Gastroesophageal sphincter (tissue), 4 donors: ENCODE results near the gene MB21D2. TPM values are rescaled to one million over a fixed set of nuclear protein-coding genes. Genes with fewer than 3 reads are reported as not detected.
A peak's percentile ranks its signal among the peaks of the same experiment; 100 is the strongest.

ENCODE experiments used
- ATAC-seq: fragments of 150-250 bp; one replicate; pipeline ENCODE4 v1.9.1; 2016; ENCODE audit warnings: mild to moderate bottlenecking, moderate library complexity
- H3K27ac ChIP-seq, 4 donors: fragments of 200-600 bp; sonication (generic) in 3 of 4; 1 replicate in 3 of 4; 2 replicates in 1 of 4; pipeline ENCODE4 v1.5.1; 2016 to 2019
- H3K27me3 ChIP-seq: fragments of 200-600 bp; sonication (generic); one replicate; pipeline ENCODE4 v1.5.1; 2019
- H3K36me3 ChIP-seq, 2 donors: fragments of 200-600 bp; sonication (generic); one replicate each; pipeline ENCODE4 v1.5.1; 2019; ENCODE audit warnings: control low read depth in 1 of 2
- H3K4me1 ChIP-seq, 3 donors: fragments of 200-600 bp; sonication (generic); 1 replicate in 2 of 3; 2 replicates in 1 of 3; pipeline ENCODE4 v1.5.1; 2016 to 2019; ENCODE audit warnings: control low read depth in 2 of 3
- H3K4me3 ChIP-seq, 2 donors: fragments of 200-600 bp; sonication (generic); one replicate each; pipeline ENCODE4 v1.5.1; 2019; ENCODE audit warnings: mild to moderate bottlenecking in 1 of 2, moderate library complexity in 1 of 2
- H3K9me3 ChIP-seq, 3 donors: fragments of 200-600 bp; sonication (generic); one replicate each; pipeline ENCODE4 v1.5.1; 2017 to 2019; ENCODE audit warnings: control low read depth in 2 of 3
- CTCF ChIP-seq, 4 experiments: fragments of 200-600 bp in 2 of 4; fragments of 450-650 bp in 2 of 4; sonication (generic) in 1 of 4; IDR thresholded peaks; one replicate each; pipeline ENCODE4 v1.5.1; 2017 to 2019; ENCODE audit warnings: antibody characterized with exemption in 4 of 4, mild to moderate bottlenecking in 2 of 4, moderate library complexity in 2 of 4
- EP300 ChIP-seq: sonication (generic); formaldehyde crosslinking; IDR thresholded peaks from one replicate; pipeline ENCODE4 v1.6.1; 2017; ENCODE audit warnings: antibody characterized with exemption, mild to moderate bottlenecking
- POLR2A ChIP-seq, 2 donors: fragments of 450-650 bp; IDR thresholded peaks; one replicate each; pipeline ENCODE4 v1.6.1; 2017; ENCODE audit warnings: antibody characterized with exemption in 2 of 2, mild to moderate bottlenecking in 2 of 2, moderate library complexity in 1 of 2
- POLR2AphosphoS5 ChIP-seq: sonication (generic); formaldehyde crosslinking; IDR thresholded peaks from one replicate; pipeline ENCODE4 v1.6.1; 2017; ENCODE audit warnings: antibody characterized with exemption
- WGBS, 2 donors: methylation state at CpG; one replicate each; pipeline ENCODE4 v1.1.5; 2018; ENCODE audit warnings: low coverage in 1 of 2; 5-methylcytosine and 5-hydroxymethylcytosine counted together
- total RNA-seq, 4 donors: library from RNA; depleted of rRNA; stranded (reverse); fragments of >200 nt; gene quantifications; one replicate each; pipeline ENCODE4 v1.1.0, GENCODE V29; 2016

The MB21D2 gene
- total RNA-seq, 4 donors from 2014 or later, result 7.0 to 11.5 (median 9.3) TPM

DNA sequence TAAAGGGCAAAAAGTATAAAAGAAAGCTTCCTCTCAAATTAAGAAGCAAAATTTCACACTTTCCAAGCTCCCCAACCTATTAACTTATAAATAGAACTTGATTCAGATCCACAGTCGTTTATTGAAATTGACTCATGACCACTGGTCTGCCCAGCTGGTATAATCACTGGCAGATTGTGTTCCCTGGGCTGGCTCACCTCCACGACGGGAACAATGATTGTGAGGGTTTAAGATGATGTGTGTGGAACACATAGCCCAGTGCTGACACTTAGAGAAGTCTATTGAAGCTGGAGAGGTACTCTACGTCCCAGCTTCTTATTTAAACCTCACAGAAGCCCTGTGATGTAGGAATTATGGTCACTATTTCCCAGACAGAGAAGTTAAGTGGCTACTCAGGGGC, 90.4 kb downstream of the MB21D2 start:
- H3K36me3 ChIP-seq, result no peaks in the 10 kb centered on the region
- WGBS, 2 donors, result 54 to 68% methylated on average over 4 of the region's 4 CpGs
- ATAC-seq, result no peak
- H3K4me1 ChIP-seq, result peaks cover 6 to 51% (median 23%) of the 10 kb centered on the region in 3 donors
- no peak overlapping the region for H3K4me3 ChIP-seq
- H3K9me3 ChIP-seq, result no peaks in the 10 kb centered on the region
- no peak overlapping the region for H3K27ac ChIP-seq
- no peak for TF ChIP-seq POLR2AphosphoS5
- no peak for TF ChIP-seq CTCF (IDR thresholded peaks at IDR 0.05)
- no peak for TF ChIP-seq POLR2A (IDR thresholded peaks at IDR 0.05)
- TF ChIP-seq EP300, result no peak
- no peaks in the 10 kb centered on the region for H3K27me3 ChIP-seq

- no peak overlapping the region for H3K27ac ChIP-seq
- no peak for TF ChIP-seq POLR2A (IDR thresholded peaks at IDR 0.05)
- TF ChIP-seq CTCF (IDR thresholded peaks at IDR 0.05), result no peak
- TF ChIP-seq EP300, result no peak
- no peak for TF ChIP-seq POLR2AphosphoS5
- no peaks in the 10 kb centered on the region for H3K9me3 ChIP-seq
- H3K36me3 ChIP-seq, result no peaks in the 10 kb centered on the region
- no peak overlapping the region for H3K4me3 ChIP-seq
- 38 to 42% methylated on average over 3 of the region's 4 CpGs for WGBS, 2 donors
- peaks cover 4 to 43% (median 17%) of the 10 kb centered on the region in 3 donors for H3K4me1 ChIP-seq
- H3K27me3 ChIP-seq, result no peaks in the 10 kb centered on the region
- ATAC-seq, result no peak
These were observed 91.2 kb downstream of the MB21D2 start for GRCh38 chr3:192826214-192827006.

- H3K36me3 ChIP-seq, result no peaks in the 10 kb centered on the region
- no peak for ATAC-seq
- no peaks in the 10 kb centered on the region for H3K9me3 ChIP-seq
- H3K4me1 ChIP-seq, result peaks cover 4 to 36% (median 17%) of the 10 kb centered on the region in 3 donors
- H3K27ac ChIP-seq, result no peak overlapping the region
- TF ChIP-seq POLR2AphosphoS5, result no peak
- TF ChIP-seq CTCF (IDR thresholded peaks at IDR 0.05), result peak in 1 of 4 experiments; percentile 17
- H3K27me3 ChIP-seq, result no peaks in the 10 kb centered on the region
- H3K4me3 ChIP-seq, result no peak overlapping the region
- 65 to 83% methylated on average over 1 to 2 of the region's 2 CpGs for WGBS, 2 donors
These were observed 91.9 kb downstream of the MB21D2 start for GRCh38 chr3:192825657-192826200.

DNA sequence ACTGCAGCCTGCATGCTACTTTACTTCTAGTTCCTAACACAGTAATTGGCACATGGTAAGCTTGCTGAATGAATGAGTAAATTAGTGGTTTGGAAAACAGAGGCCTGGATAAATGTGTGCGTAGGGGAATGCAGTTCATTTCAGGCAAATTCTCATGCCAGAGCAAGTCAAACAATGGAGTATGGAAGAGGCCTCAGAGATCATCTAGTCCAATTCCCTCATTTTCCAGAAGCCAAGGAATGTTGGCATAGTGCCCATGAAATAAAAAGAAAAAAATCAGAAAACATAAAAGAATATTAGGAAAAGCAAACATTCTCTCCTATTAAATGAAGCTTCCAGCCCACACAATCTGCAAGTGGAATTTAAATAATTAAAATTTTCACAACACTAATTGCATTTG, 92.4 kb downstream of the MB21D2 start:
- TF ChIP-seq EP300 (no peak), POLR2A (IDR thresholded peaks at IDR 0.05) (no peak), CTCF (IDR thresholded peaks at IDR 0.05) (no peak), POLR2AphosphoS5 (no peak)
- Histone ChIP-seq H3K27me3 (no peaks in the 10 kb centered on the region), H3K9me3 (no peaks in the 10 kb centered on the region), H3K27ac (no peak overlapping the region), H3K4me3 (no peak overlapping the region), H3K4me1 (peaks cover 4 to 31% (median 17%) of the 10 kb centered on the region in 3 donors), H3K36me3 (no peaks in the 10 kb centered on the region)
- ATAC-seq, result no peak
- WGBS, 2 donors, result 43 to 77% methylated on average over 1 of the region's 1 CpG

DNA sequence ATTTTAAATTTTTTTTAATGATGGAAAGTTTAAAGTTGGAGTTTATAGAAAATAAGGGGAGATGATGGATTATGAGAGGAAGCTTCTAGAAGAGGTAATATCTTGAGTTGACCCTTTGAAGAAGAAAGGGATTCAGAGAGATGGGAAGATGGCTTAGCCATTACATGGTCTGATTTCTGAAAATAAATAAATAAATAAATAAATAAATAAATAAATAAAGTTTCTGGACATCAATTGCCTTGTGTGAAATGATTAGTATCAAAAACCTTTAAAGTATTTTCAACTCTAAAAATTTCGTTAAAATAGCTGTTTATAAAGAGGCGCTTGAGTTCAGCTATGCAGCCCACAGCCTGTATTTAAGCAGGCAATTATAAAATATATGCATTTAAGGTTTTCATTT, 93.3 kb downstream of the MB21D2 start:
- H3K4me3 ChIP-seq, result no peak overlapping the region
- peaks cover 4 to 35% (median 17%) of the 10 kb centered on the region in 3 donors for H3K4me1 ChIP-seq
- no peaks in the 10 kb centered on the region for H3K27me3 ChIP-seq
- no peaks in the 10 kb centered on the region for H3K9me3 ChIP-seq
- no peaks in the 10 kb centered on the region for H3K36me3 ChIP-seq
- TF ChIP-seq POLR2A (IDR thresholded peaks at IDR 0.05), result no peak
- no peak for TF ChIP-seq EP300
- TF ChIP-seq POLR2AphosphoS5, result no peak
- no peak for TF ChIP-seq CTCF (IDR thresholded peaks at IDR 0.05)
- 90 to 95% methylated on average over 2 of the region's 2 CpGs for WGBS, 2 donors
- no peak for ATAC-seq
- no peak overlapping the region for H3K27ac ChIP-seq
